HepG2 (cell line): Measurements from ENCODE around the gene ATAD3C. TPM values are rescaled to one million over a fixed set of nuclear protein-coding genes. Genes with fewer than 3 reads are reported as not detected.

Source experiments
- ARID2 ChIP-seq: sonication (generic); formaldehyde crosslinking; IDR thresholded peaks from 2 replicates; pipeline ENCODE4 v1.8.1; 2022; ENCODE audit warnings: mild to moderate bottlenecking, missing genetic modification reagents, borderline replicate concordance
- ARNT2 ChIP-seq: sonication (generic); formaldehyde crosslinking; IDR thresholded peaks from 2 replicates; pipeline ENCODE4 v1.8.0; 2022; ENCODE audit warnings: mild to moderate bottlenecking, low read depth, missing genetic modification reagents, moderate library complexity
- HCFC1 ChIP-seq: fragments of 150-350 bp; IDR thresholded peaks from 2 replicates; pipeline ENCODE4 v1.6.1; 2014; ENCODE audit warnings: low read depth, low read length
- HIVEP1 ChIP-seq: sonication (generic); formaldehyde crosslinking; IDR thresholded peaks from 2 replicates; pipeline ENCODE4 v1.4.0; 2020; ENCODE audit warnings: mild to moderate bottlenecking, missing genetic modification reagents
- KMT2A ChIP-seq: sonication (generic); formaldehyde crosslinking; IDR thresholded peaks from 2 replicates; pipeline ENCODE4 v1.4.0; 2020; ENCODE audit warnings: missing genetic modification reagents
- MXD1 ChIP-seq: sonication (generic); formaldehyde crosslinking; IDR thresholded peaks from 2 replicates; pipeline ENCODE4 v1.4.0; 2020; ENCODE audit warnings: mild to moderate bottlenecking, missing genetic modification reagents
- NR2F6 ChIP-seq, 2 experiments: IDR thresholded peaks; 2 replicates each; pipeline ENCODE4 v1.6.1; 2016; ENCODE audit warnings: antibody characterized with exemption in 1 of 2, mild to moderate bottlenecking in 1 of 2
- NRL ChIP-seq: sonication (generic); formaldehyde crosslinking; IDR thresholded peaks from 2 replicates; pipeline ENCODE4 v1.5.0; 2020; ENCODE audit warnings: missing genetic modification reagents, mild to moderate bottlenecking, moderate library complexity, borderline replicate concordance
- PHF20 ChIP-seq: sonication (generic); formaldehyde crosslinking; IDR thresholded peaks from 2 replicates; pipeline ENCODE4 v1.5.0; 2020; ENCODE audit warnings: mild to moderate bottlenecking, missing genetic modification reagents
- POLR2A ChIP-seq, 2 experiments: IDR thresholded peaks; 2 replicates each; pipeline ENCODE4 v1.6.1; 2011; ENCODE audit warnings: low read depth in 2 of 2, low read length in 2 of 2, mild to moderate bottlenecking in 1 of 2, moderate library complexity in 1 of 2; ENCODE audit not compliant: insufficient read depth in 1 of 2
- SNAI1 ChIP-seq: sonication (generic); formaldehyde crosslinking; IDR thresholded peaks from 2 replicates; pipeline ENCODE4 v1.5.0; 2020; ENCODE audit warnings: mild to moderate bottlenecking, missing genetic modification reagents, borderline replicate concordance
- SSRP1 ChIP-seq: IDR thresholded peaks from 2 replicates; pipeline ENCODE4 v1.6.1; 2016; ENCODE audit warnings: control low read depth
- ZBTB39 ChIP-seq: sonication (generic); formaldehyde crosslinking; IDR thresholded peaks from 2 replicates; pipeline ENCODE4 v1.5.0; 2020; ENCODE audit warnings: missing genetic modification reagents
- ZFP36L2 ChIP-seq: sonication (generic); formaldehyde crosslinking; IDR thresholded peaks from 2 replicates; pipeline ENCODE4 v1.4.0; 2020; ENCODE audit warnings: missing genetic modification reagents
- ZFP82 ChIP-seq: sonication (generic); formaldehyde crosslinking; IDR thresholded peaks from 2 replicates; pipeline ENCODE4 v1.5.1; 2020; ENCODE audit warnings: mild to moderate bottlenecking, missing genetic modification reagents, borderline replicate concordance
- ZNF20 ChIP-seq: sonication (generic); formaldehyde crosslinking; IDR thresholded peaks from 2 replicates; pipeline ENCODE4 v1.4.0; 2020; ENCODE audit warnings: mild to moderate bottlenecking, moderate library complexity, missing genetic modification reagents
- ZNF235 ChIP-seq: sonication (generic); formaldehyde crosslinking; IDR thresholded peaks from 2 replicates; pipeline ENCODE4 v1.8.1; 2023; ENCODE audit warnings: mild to moderate bottlenecking, missing genetic modification reagents, borderline replicate concordance
- ZNF337 ChIP-seq: sonication (generic); formaldehyde crosslinking; IDR thresholded peaks from 2 replicates; pipeline ENCODE4 v1.5.1; 2020; ENCODE audit warnings: missing genetic modification reagents, low read depth, mild to moderate bottlenecking, borderline replicate concordance
- ZNF547 ChIP-seq: sonication (generic); formaldehyde crosslinking; IDR thresholded peaks from 2 replicates; pipeline ENCODE4 v1.5.1; 2020; ENCODE audit warnings: mild to moderate bottlenecking, missing genetic modification reagents
- ZNF776 ChIP-seq: sonication (generic); formaldehyde crosslinking; IDR thresholded peaks from 2 replicates; pipeline ENCODE4 v1.4.0; 2020; ENCODE audit warnings: mild to moderate bottlenecking, missing genetic modification reagents
- ZNF83 ChIP-seq: sonication (generic); formaldehyde crosslinking; IDR thresholded peaks from 2 replicates; pipeline ENCODE4 v1.4.0; 2020; ENCODE audit warnings: missing genetic modification reagents, mild to moderate bottlenecking, borderline replicate concordance
- ZUFSP ChIP-seq: sonication (generic); formaldehyde crosslinking; IDR thresholded peaks from 2 replicates; pipeline ENCODE4 v1.9.0; 2021; ENCODE audit warnings: missing genetic modification reagents, mild to moderate bottlenecking, borderline replicate concordance
- polyA plus RNA-seq, 8 experiments: library from polyadenylated mRNA; depleted of rRNA in 3 of 8; stranded (reverse) in 7 of 8; unstranded in 1 of 8; fragments of >200 nt; fragmentation: Illumina TruSeq in 4 of 8; extraction: Trizol in 4 of 8; gene quantifications; 2 replicates each; pipeline versions ENCODE4 v1.2.1 to v1.2.3, GENCODE V29; 2011 to 2016; ENCODE audit warnings: low read depth in 4 of 8, missing spikeins in 1 of 8, mixed read lengths in 1 of 8; ENCODE audit not compliant: insufficient read depth in 1 of 8
- total RNA-seq, 5 experiments: library from RNA; depleted of rRNA; stranded (reverse); fragments of >200 nt; fragmentation: Illumina TruSeq; extraction: Trizol; gene quantifications; 2 replicates each; pipeline ENCODE4 v1.2.3, GENCODE V29; 2016; ENCODE audit warnings: low read depth in 1 of 5

ATAD3C gene
- total and polyA plus RNA-seq, 2 of the 13 experiments (the other 11 are each of a cell fraction or from before 2014, with no cell fraction given), result 2.4 to 3.2 TPM

GRCh38 chr1:1434131-1434823 lies 15.2 kb upstream of the ATAD3C start (continued):
- 0 out of 2 replicates have a peak, but pooled peaks have one; percentile 57 for TF ChIP-seq ARNT2 (CRISPR knock-in tag)
- 0 out of 2 replicates have a peak, but pooled peaks have one; percentile 46 for TF ChIP-seq NRL (CRISPR knock-in tag)
- TF ChIP-seq ZFP36L2, result no peak
- TF ChIP-seq ZBTB39, result no peak
- TF ChIP-seq MXD1 (CRISPR knock-in tag), result peak; percentile 80; the same call in 1 of the 2 replicates
- TF ChIP-seq ZNF547, result no peak
- no peak for TF ChIP-seq NR2F6 (IDR thresholded peaks at IDR 0.05)
- peak; percentile 16; the same call in 1 of the 2 replicates for TF ChIP-seq NR2F6 (CRISPR knock-in tag; IDR thresholded peaks at IDR 0.05)
- 0 out of 2 replicates have a peak, but pooled peaks have one; percentile 9 for TF ChIP-seq KMT2A (CRISPR knock-in tag)
- TF ChIP-seq HIVEP1, result no peak
- 0 out of 2 replicates have a peak, but pooled peaks have one; percentile 72 for TF ChIP-seq SNAI1 (CRISPR knock-in tag)
- TF ChIP-seq ZNF337 (CRISPR knock-in tag), result 0 out of 2 replicates have a peak, but pooled peaks have one; percentile 37
- TF ChIP-seq HCFC1, result no peak
- TF ChIP-seq ZNF235 (CRISPR knock-in tag), result peak; percentile 66; the same call in 1 of the 2 replicates
- 0 out of 2 replicates have a peak, but pooled peaks have one; percentile 36 for TF ChIP-seq ZNF776
- TF ChIP-seq ZNF20 (CRISPR knock-in tag), result 0 out of 2 replicates have a peak, but pooled peaks have one; percentile 51
- no peak for TF ChIP-seq ZNF83 (CRISPR knock-in tag)
- TF ChIP-seq ZUFSP (CRISPR knock-in tag), result no peak
- TF ChIP-seq ZFP82 (CRISPR knock-in tag), result no peak
- no peak for TF ChIP-seq SSRP1
- 0 out of 4 replicates have a peak, but pooled peaks of 1 of the 2 experiments have one; percentile 26 for TF ChIP-seq POLR2A (IDR thresholded peaks at IDR 0.05; ENCODE audit: insufficient read depth in 1 of 2, low read depth in 2 of 2, low read length in 2 of 2)
- 0 out of 2 replicates have a peak, but pooled peaks have one; percentile 32 for TF ChIP-seq PHF20 (CRISPR knock-in tag)
- no peak for TF ChIP-seq ARID2 (CRISPR knock-in tag)
